Astrocyte (in vitro differentiated cells and primary cell): Measurements from ENCODE around the gene RAG1. TPM values are rescaled to one million over a fixed set of nuclear protein-coding genes. Genes with fewer than 3 reads are reported as not detected.

ENCODE experiments used
- DNase-seq: peaks from one replicate; pipeline ENCODE4 v3.0.0-alpha.2; 2010; ENCODE audit warnings: low read depth
- FAIRE-seq: peaks from 2 replicates; lab custom pipeline; 2011; peaks lifted over from hg19 to GRCh38; lab: Jason Lieb, UNC
- H2AFZ ChIP-seq: 2 replicates; pipeline ENCODE4 v1.6.0; 2012; ENCODE audit warnings: low read depth, low read length, inconsistent platforms
- H3K27ac ChIP-seq: 2 replicates; pipeline ENCODE4 v1.5.1; 2011; ENCODE audit warnings: low read depth, low read length, inconsistent platforms
- H3K27me3 ChIP-seq: 2 replicates; pipeline ENCODE4 v1.6.0; 2011; ENCODE audit warnings: low read length, inconsistent platforms; ENCODE audit not compliant: insufficient read depth
- H3K36me3 ChIP-seq: 2 replicates; pipeline ENCODE4 v1.5.1; 2011; ENCODE audit warnings: low read length, inconsistent platforms; ENCODE audit not compliant: insufficient read depth
- H3K4me1 ChIP-seq: 2 replicates; pipeline ENCODE4 v1.5.1; 2011; ENCODE audit warnings: low read length, inconsistent platforms; ENCODE audit not compliant: insufficient read depth
- H3K4me2 ChIP-seq: 2 replicates; pipeline ENCODE4 v1.6.0; 2012; ENCODE audit warnings: low read length, inconsistent platforms
- H3K4me3 ChIP-seq: 2 replicates; pipeline ENCODE4 v1.5.1; 2011; ENCODE audit warnings: low read depth, mild to moderate bottlenecking, low read length, inconsistent platforms; ENCODE audit not compliant: insufficient read depth
- H3K79me2 ChIP-seq: 2 replicates; pipeline ENCODE4 v1.6.0; 2012; ENCODE audit warnings: mild to moderate bottlenecking, low read length, inconsistent platforms; ENCODE audit not compliant: insufficient read depth
- H3K9ac ChIP-seq: 2 replicates; pipeline ENCODE4 v1.6.0; 2012; ENCODE audit warnings: mild to moderate bottlenecking, low read length, inconsistent platforms
- H3K9me3 ChIP-seq: 2 replicates; pipeline ENCODE4 v1.5.1; 2012; ENCODE audit warnings: low read depth, mild to moderate bottlenecking, low read length, inconsistent platforms; ENCODE audit not compliant: insufficient read depth
- H4K20me1 ChIP-seq: 2 replicates; pipeline ENCODE4 v1.6.0; 2012; ENCODE audit warnings: low read length, inconsistent platforms; ENCODE audit not compliant: insufficient read depth
- H3K27ac Mint-ChIP-seq: one replicate; pipeline ENCODE4 v1.8.0; 2021; ENCODE audit warnings: mild to moderate bottlenecking, mixed read lengths; ENCODE audit not compliant: unreplicated experiment
- H3K27me3 Mint-ChIP-seq: one replicate; pipeline ENCODE4 v1.8.0; 2021; ENCODE audit warnings: low read depth, mixed read lengths; ENCODE audit not compliant: unreplicated experiment
- H3K36me3 Mint-ChIP-seq: one replicate; pipeline ENCODE4 v1.8.0; 2021; ENCODE audit warnings: low read depth, mixed read lengths; ENCODE audit not compliant: unreplicated experiment
- H3K4me1 Mint-ChIP-seq: one replicate; pipeline ENCODE4 v1.8.0; 2021; ENCODE audit warnings: low read depth, mixed read lengths; ENCODE audit not compliant: unreplicated experiment
- H3K4me3 Mint-ChIP-seq: one replicate; pipeline ENCODE4 v1.8.0; 2021; ENCODE audit warnings: mild to moderate bottlenecking, moderate library complexity, mixed read lengths; ENCODE audit not compliant: unreplicated experiment
- H3K9me3 Mint-ChIP-seq: one replicate; pipeline ENCODE4 v1.8.0; 2021; ENCODE audit warnings: mild to moderate bottlenecking, mixed read lengths; ENCODE audit not compliant: unreplicated experiment
- EZH2 ChIP-seq: IDR thresholded peaks from 2 replicates; pipeline ENCODE4 v1.6.1; 2012; ENCODE audit warnings: mild to moderate bottlenecking, low read length, inconsistent platforms; ENCODE audit not compliant: insufficient read depth
- total RNA-seq: library from RNA; stranded (reverse); gene quantifications from 2 replicates; pipeline ENCODE4 v1.2.1, GENCODE V29; 2021
- TF ChIP-seq, protein P1 (sequence below): IDR thresholded peaks from 2 replicates; pipeline ENCODE4 v1.5.1; 2011; ENCODE audit warnings: low read depth, mild to moderate bottlenecking, inconsistent platforms, low read length, moderate library complexity; ENCODE audit not compliant: insufficient read depth

The RAG1 gene
- total RNA-seq, 1 donor from 2014 or later = 3.2 TPM

DNA sequence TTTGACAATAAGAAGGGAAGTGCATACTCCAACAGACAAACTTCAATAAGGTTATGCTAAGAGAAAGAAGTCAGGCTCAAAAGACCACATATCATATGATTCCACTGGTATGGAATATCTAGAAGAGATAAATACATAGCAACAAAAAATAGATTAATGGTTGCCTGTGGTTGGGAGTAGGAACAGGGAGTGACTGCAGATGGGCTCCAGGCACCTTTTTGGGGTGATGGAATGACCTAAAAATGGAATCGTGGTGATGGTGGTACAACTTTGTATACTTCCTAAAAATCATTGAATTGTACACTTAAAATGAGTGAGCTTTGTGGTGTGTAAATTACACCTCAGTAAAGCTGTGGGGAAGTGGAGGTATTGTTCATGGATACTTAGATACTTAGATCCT, 59.2 kb downstream of the RAG1 start:
- DNase-seq (no peak), FAIRE-seq (no peak)
- H3K36me3 ChIP-seq = no peaks in the 10 kb centered on the region
- no peak overlapping the region for H3K4me2 ChIP-seq
- no peaks in the 10 kb centered on the region for H3K4me1 ChIP-seq
- no peak for TF ChIP-seq EZH2
- TF ChIP-seq, protein P1, sequence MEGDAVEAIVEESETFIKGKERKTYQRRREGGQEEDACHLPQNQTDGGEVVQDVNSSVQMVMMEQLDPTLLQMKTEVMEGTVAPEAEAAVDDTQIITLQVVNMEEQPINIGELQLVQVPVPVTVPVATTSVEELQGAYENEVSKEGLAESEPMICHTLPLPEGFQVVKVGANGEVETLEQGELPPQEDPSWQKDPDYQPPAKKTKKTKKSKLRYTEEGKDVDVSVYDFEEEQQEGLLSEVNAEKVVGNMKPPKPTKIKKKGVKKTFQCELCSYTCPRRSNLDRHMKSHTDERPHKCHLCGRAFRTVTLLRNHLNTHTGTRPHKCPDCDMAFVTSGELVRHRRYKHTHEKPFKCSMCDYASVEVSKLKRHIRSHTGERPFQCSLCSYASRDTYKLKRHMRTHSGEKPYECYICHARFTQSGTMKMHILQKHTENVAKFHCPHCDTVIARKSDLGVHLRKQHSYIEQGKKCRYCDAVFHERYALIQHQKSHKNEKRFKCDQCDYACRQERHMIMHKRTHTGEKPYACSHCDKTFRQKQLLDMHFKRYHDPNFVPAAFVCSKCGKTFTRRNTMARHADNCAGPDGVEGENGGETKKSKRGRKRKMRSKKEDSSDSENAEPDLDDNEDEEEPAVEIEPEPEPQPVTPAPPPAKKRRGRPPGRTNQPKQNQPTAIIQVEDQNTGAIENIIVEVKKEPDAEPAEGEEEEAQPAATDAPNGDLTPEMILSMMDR = no peak
- H3K4me3 ChIP-seq = no peak overlapping the region
- no peak overlapping the region for H2AFZ ChIP-seq
- H3K4me3 Mint-ChIP-seq = no peak overlapping the region
- no peak overlapping the region for H3K27ac ChIP-seq
- no peaks in the 10 kb centered on the region for H4K20me1 ChIP-seq
- H3K9ac ChIP-seq = no peak overlapping the region
- H3K79me2 ChIP-seq = no peaks in the 10 kb centered on the region
- no peaks in the 10 kb centered on the region for H3K4me1 Mint-ChIP-seq
- H3K9me3 Mint-ChIP-seq = no peaks in the 10 kb centered on the region
- H3K27me3 ChIP-seq = no peaks in the 10 kb centered on the region
- no peaks in the 10 kb centered on the region for H3K27me3 Mint-ChIP-seq
- H3K36me3 Mint-ChIP-seq = no peaks in the 10 kb centered on the region
- H3K27ac Mint-ChIP-seq = no peak overlapping the region
- no peaks in the 10 kb centered on the region for H3K9me3 ChIP-seq

DNA sequence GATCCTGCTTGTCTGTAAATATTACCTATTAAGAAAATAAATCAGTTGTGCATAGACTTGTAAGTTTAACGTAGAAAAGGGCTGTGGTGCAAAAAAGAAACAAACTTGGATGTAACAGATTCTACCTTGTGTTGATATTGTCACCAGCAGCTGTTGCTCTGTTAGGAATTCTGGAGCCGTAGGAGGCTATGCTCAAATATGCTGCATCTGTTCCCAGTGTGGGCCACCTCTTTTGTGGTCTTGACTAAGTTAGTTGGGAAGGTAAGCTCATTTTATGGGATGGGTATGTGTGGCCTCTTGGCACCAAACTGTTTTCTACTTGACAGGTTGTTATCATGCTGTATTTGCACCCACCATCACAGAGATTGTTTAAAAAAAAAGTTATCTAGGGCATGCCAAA, 59.7 kb downstream of the RAG1 start:
- H4K20me1 ChIP-seq = no peaks in the 10 kb centered on the region
- no peak overlapping the region for H3K4me3 ChIP-seq
- no peak overlapping the region for H3K27ac Mint-ChIP-seq
- H3K4me2 ChIP-seq = no peak overlapping the region
- no peaks in the 10 kb centered on the region for H3K36me3 ChIP-seq
- no peak overlapping the region for H3K9ac ChIP-seq
- TF ChIP-seq EZH2 = no peak
- TF ChIP-seq, protein P1 = no peak
- no peaks in the 10 kb centered on the region for H3K9me3 Mint-ChIP-seq
- FAIRE-seq (no peak), DNase-seq (no peak)
- no peaks in the 10 kb centered on the region for H3K36me3 Mint-ChIP-seq
- H3K4me1 ChIP-seq = no peaks in the 10 kb centered on the region
- H3K4me3 Mint-ChIP-seq = no peak overlapping the region
- no peaks in the 10 kb centered on the region for H3K4me1 Mint-ChIP-seq
- no peak overlapping the region for H3K27ac ChIP-seq
- no peaks in the 10 kb centered on the region for H3K9me3 ChIP-seq
- H2AFZ ChIP-seq = no peak overlapping the region
- H3K79me2 ChIP-seq = no peaks in the 10 kb centered on the region
- no peaks in the 10 kb centered on the region for H3K27me3 ChIP-seq
- no peaks in the 10 kb centered on the region for H3K27me3 Mint-ChIP-seq

DNA sequence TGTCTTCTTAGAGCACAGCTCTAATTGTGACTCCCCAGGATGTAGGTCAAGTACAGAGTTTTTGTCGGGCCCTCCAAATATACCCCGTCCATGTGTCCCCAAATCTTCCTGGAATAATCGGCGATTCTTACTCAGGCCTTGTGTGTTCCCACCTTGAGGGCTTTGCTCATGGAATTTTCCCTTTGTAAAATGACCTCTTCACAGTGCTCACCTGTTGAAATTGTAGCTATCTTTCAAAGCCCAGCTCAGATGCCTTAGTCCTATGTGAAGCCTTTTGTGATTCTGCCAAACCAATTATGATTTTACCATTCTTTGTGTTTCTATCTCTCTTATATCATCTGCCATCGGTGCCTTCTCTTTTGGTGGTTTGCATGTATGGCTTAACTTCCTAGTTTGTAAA, 60.3 kb downstream of the RAG1 start:
- H3K4me1 Mint-ChIP-seq = no peaks in the 10 kb centered on the region
- H3K4me3 ChIP-seq = no peak overlapping the region
- no peaks in the 10 kb centered on the region for H3K27me3 ChIP-seq
- H3K4me2 ChIP-seq = no peak overlapping the region
- no peaks in the 10 kb centered on the region for H3K9me3 Mint-ChIP-seq
- no peak for FAIRE-seq
- H3K9ac ChIP-seq = no peak overlapping the region
- no peaks in the 10 kb centered on the region for H3K36me3 ChIP-seq
- H4K20me1 ChIP-seq = no peaks in the 10 kb centered on the region
- H3K27me3 Mint-ChIP-seq = no peaks in the 10 kb centered on the region
- no peak overlapping the region for H3K4me3 Mint-ChIP-seq
- no peak overlapping the region for H3K27ac Mint-ChIP-seq
- H3K4me1 ChIP-seq = no peaks in the 10 kb centered on the region
- no peaks in the 10 kb centered on the region for H3K79me2 ChIP-seq
- H3K9me3 ChIP-seq = no peaks in the 10 kb centered on the region
- H3K27ac ChIP-seq = no peak overlapping the region
- H2AFZ ChIP-seq = no peak overlapping the region
- no peak for DNase-seq
- no peaks in the 10 kb centered on the region for H3K36me3 Mint-ChIP-seq
- TF ChIP-seq EZH2 = no peak
- TF ChIP-seq, protein P1 = no peak
